GM04503 (cell line): Measurements from ENCODE around the gene PPP1R15B.

Experiments
- DNase-seq: peaks from one replicate; pipeline ENCODE4 v3.0.0-alpha.2; 2012; ENCODE audit warnings: low read depth

Gene PPP1R15B

DNA sequence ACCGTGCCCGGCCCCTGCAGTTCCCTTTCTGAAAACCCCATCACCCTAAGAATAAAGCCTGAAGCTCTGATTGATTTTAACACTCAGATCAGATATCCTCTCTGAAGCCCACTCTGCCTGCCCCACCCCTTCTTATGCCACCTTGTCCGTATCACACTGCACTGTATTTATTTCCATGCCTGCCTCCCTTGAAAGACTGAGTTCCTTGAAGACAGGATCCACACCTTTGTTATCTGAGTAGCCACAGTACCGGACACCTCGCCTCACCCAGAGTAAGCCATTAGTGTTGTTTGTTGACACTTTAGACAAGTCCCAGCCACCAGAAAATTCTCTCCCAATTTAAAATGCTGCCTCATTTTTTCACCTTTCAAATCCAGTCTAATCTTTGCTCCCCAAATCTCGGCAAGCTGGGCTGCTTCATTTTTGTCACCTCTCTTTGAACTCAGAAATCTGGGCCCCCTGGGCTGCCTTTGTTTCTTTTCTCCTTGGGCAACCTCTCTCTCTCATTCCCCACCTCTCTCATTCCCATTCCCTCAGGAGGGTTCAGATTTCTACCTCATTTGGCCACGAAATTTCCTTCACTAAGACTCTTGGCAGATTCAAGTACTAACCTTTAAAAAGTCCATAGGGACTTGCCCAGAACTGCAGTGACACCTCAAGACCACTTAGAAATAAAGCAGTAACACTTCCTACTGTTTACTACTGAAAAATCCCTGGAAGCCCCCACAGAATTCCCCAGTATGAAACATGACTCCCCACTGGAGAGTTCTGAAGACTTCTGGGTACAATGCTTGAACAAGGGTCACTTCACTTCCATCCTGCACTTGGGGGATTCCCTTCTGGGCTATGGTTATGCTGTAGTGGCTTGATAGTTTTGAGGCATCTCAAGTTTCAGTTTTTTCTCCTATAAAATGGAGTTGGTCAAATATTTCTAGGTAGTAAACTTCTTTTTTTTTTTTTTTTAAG is 8.7 kb upstream of the PPP1R15B start:
- DNase-seq: no peak

- no peak for DNase-seq
These were observed 7.4 kb upstream of the PPP1R15B start for GRCh38 chr1:204419064-204419403.

GRCh38 chr1:204418174-204419063 is 6.8 kb upstream of the PPP1R15B start:
- no peak for DNase-seq

DNA sequence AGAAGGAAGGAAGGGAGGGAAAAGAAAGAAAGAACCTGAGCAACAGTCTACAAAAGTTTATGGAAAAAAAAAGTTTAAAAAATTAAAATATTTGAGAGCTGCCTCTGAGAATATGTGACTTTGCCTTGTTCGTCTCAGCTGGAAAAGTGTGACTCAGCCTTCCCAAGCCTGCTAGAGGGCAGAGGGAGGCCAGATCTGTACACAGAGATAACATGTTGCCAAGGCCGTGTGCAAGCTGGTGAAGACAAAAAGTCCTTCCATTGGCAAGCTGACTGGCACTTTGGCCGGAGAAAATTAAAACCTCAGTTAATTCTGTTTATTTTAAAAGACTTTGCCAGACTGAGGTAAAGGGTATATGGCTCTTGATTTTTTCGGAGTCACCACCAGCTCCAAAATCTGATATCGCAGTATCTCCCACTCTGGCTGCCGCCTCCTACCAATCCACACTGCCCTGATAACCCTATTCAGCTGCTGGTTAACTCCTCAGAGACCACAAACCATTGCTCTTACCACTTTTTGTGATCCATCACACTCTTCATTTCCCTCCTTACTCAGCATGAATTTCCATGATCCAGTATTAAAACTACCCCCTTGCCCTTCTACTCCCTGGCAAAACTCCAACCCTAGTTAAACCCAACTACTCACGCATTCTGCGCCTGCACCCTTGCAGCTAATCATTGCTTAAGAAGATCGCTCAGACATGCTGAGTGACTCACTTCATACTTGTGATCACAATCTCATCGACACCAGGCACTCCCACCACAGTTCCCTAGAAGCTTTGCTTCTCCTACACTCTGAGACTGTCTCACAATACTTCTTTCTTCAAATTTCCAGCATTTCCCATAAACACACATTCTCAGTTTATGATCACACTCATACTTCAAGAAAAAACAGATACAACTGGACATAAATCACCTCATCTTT is 5.7 kb upstream of the PPP1R15B start:
- DNase-seq: peak; percentile 96

- no peak for DNase-seq
These were observed 5.0 kb upstream of the PPP1R15B start for GRCh38 chr1:204416589-204417073.

DNA sequence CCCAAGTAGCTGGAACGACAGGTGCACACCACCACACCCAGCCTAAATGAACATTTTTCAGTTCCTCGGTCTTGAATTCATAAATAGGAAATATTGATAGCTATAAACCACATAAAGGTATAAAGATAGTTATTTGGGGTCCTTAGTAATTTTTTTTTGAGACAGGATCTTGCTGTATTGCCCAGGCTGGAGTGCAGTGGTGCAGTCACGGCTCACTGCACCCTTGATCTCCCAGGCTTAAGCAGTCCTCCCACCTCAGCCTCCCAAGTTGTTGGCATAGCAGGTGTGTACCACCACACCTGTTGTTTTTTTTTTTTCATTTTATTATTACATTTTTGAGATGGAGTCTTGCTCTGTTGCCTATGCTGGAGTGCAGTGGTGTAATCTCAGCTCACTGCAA is 3.7 kb upstream of the PPP1R15B start:
- no peak for DNase-seq

DNA sequence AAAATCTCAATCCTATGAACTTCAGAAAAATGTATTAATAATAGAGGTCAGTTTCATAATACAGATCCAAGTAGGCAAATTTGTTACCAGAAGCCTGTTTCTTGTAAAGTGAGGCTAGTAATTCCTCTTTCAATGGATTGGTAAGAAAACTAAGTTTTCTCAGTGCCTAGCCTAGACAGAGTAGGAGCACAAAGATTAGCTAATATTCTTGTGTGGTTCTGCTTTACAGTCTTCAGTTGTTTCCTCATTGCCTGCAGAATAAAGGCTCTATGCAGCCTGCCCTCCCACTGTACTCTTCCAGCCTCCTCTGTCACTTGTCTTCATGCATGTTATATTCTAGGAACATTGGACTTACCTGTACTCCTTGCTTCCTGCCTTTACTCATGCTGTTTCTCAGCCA is 2.4 kb upstream of the PPP1R15B start:
- DNase-seq: no peak

DNA sequence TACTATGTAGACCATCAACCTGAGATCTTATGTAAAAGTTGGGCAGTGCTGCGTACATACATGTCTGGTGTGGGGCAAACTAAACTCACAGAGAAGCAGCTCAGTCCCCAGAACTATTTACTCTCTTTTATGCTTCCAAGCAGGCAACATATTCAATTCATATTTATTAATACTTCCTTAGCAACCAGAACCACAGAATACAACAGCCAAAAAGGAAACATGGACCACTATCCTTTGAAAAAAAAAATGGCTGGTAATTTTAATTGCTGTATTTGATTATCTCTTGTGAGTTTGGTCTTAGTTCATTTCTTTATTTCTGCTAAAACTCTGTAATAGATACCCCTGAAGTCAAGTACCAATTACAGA is 1.5 kb upstream of the PPP1R15B start:
- DNase-seq: no peak

DNA sequence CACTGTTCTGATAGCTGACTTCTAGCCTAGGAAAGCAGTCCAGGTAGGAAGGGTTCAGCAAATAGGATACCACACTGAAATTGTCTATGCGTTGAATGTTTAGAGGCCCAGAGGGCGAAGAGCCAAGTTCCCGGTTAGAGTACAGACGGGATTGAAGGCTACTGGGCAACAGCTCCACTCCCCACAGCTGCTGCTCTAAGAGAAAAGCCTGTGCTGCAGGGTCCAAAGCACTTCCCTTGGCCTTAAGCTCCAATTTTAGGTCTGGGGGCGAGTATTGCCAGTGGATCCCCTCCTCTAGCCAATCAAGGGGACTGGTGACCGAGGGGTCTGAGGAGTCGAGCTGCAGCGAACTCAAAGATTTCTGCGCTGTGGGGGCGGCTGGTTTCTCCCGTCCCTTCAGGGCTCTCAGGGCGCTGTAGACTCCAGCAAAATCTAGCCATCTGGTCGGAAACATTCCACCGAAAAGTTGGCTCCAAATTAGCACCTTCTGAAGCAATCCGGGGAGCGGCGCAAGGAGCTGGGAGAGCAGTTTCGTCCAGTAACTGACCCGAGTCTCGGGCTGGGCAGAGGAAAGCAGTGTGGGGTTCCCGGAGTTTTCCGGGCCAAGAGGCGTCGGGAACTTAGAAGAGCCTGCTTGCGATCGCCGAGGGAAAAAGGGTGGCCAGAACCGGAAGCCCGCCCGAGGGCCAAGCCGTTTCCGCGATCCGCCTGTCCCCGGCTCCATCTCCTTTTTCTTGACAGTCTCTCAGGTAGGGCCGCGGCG is 748 bp downstream of the PPP1R15B start:
- no peak for DNase-seq

DNA sequence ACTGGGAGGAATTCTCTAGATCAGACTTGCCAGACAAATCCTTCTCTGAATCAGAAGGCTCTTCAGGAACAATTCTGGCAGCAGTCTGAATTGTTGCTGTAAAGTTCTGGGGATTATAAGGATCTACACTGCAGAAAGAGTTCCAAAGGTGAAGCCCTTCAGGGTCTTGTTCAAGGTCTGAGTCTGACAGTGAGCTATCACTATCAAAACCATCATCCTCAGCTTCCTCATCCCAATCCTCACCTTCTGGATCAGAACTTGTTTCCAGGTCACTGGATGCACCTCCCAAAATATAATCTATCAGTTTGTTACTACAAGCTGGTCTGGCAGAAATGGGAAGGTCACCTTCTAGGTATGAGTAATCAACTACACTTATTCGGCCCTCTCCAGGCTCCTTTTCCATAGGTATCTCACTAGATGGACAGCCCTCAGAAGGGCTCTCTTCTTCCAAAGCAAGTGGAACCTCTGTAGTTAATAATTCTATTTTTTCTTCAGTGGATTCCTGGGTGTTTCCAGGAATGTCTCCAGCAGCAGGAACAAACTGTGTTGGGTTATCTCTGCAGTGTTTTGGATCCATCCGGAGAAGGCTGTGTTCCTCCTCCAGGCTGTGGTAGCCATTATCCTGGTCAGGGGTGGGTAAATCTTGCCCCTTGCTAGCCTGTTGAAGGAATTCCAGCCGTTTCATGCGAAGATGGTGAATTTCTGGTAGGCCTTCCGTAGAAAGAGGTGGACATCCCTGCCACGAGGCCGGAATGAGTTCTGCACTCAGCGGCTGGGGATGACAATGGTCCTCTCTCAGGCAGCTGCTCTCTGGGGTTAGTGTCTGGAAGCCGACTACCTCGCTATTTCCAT is 1.6 kb downstream of the PPP1R15B start:
- DNase-seq: no peak

DNA sequence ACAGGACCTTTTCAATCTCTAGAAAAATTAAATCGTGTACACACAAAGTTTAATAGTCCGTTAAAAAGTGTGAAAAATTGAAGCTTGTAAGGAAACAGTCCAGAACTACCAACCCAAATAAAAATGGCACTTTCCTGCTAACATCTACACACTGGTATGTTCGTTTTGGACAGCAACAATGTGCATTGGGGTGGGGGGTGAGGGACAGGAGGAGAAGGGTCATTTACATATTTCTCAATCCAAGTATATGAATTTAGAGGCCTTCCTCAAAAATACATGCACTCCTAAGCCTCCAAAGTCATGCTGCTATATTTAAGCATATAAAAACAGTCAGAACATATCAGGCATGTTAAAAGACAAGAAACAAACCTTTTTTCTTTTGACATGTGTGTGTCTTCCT is 2.5 kb downstream of the PPP1R15B start:
- DNase-seq: no peak

GRCh38 chr1:204408602-204409001 is 3.0 kb downstream of the PPP1R15B start:
- DNase-seq: no peak

DNA sequence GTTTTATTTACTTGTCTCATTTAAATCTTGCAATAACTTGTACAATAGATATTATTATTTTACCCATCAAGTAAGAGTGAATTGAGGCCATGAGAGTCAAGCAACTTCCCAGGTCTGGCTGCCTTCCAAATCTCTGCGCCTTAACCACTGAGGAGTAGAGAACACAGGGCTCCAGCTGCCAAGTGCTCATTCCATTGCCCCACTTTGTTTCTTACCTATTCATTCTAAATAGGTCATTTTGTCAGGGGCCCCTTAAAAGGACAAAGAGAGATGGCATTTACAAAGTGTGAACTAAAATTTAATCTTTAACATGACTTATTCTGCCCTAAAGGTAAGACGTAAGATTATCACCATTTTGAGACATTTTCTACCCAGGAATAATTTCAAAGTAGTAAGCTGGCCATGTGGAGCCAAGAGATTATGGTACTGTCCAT is 3.5 kb downstream of the PPP1R15B start:
- no peak for DNase-seq

- DNase-seq: no peak
These were observed 4.2 kb downstream of the PPP1R15B start for GRCh38 chr1:204407295-204407971.

- DNase-seq: no peak
These were observed 5.0 kb downstream of the PPP1R15B start for GRCh38 chr1:204406621-204407020.

GRCh38 chr1:204405988-204406387 is 5.6 kb downstream of the PPP1R15B start:
- DNase-seq: no peak

GRCh38 chr1:204404629-204405028 is 7.0 kb downstream of the PPP1R15B start:
- DNase-seq: no peak

DNA sequence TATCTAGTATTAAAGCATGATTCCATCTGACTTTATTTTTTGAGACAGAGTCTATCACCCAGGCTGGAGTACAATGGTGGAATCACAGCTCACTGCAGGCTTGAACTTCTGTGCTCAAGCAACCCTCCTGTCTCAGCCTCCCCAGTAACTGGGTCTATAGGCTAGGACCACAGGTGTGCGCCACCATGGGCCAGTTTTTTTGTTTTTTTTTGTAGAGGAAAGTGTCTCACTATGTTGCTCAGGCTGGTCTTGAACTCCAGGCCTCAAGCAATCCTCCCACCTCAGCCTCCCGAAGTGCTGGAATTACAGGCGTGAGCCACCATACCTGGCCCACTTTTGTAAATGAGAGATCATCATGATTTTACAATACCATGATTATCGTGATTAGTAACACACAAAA is 9.2 kb downstream of the PPP1R15B start:
- DNase-seq: no peak

- DNase-seq: no peak
These were observed 9.9 kb downstream of the PPP1R15B start for GRCh38 chr1:204401730-204402129.
